Activated gamma-delta T cell treated with Interleukin-2 at 50 U/mL for 16 hours (primary cell): Measurements from ENCODE around the gene ZGPAT.
"Not testable (repeated sequence)": the region's sequence is repeated elsewhere in the genome, so short reads cannot be mapped to it uniquely, and the experiment has no call there.

Source experiments
- DNase-seq: peaks from one replicate; pipeline ENCODE4 v3.0.0-alpha.2; 2020

Gene ZGPAT

GRCh38 chr20:63707558-63708300, at the start of gene ZGPAT, which contains the start of gene ARFRP1:
TSS of gene ZGPAT (plus strand) at chr20:63708039. CDS start at chr20:63708581, 542 bp downstream.
TSS of gene ARFRP1 (minus strand) at chr20:63707976. CDS start at chr20:63707091, 885 bp downstream.
- DNase-seq = peak; percentile 83

DNA sequence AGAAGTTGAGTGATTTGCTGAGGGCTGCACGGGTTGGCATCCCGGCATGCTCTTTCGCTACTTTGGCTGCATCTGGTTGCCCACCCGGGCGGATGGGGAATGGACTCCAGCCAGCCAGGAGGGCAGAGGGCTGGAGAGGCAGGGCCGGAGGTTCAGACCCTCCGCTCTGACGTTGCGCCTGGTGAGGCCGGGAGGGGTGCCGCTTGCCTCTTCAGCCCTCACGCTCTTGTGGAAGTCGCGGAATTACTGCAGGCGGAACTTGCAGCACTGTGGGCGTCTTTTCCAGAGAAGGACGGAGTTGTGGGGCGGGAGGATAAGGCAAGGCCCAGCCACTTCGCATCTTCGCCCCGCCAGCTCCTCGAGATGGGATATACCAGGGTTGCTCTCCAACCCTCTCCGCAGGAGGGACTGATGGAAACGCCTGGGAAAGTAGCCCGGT, 49.1 kb upstream of the ZGPAT start:
- no peak for DNase-seq

DNA sequence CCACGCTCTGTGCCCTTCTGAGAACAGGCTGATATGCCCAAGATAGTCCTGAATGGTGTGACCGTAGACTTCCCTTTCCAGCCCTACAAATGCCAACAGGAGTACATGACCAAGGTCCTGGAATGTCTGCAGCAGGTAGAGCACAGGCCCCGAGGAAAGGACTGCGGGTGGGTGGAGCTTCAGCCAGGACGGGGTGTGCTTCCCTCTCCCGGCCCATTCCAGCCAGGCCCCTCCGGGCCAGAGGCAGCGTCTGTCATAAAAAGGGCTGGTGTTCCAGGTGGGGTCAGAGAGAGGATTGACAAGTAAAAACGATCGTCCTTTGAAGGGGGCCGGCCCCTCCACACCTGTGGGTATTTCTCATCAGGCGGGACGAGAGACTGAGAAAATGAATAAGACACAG, 48.5 kb upstream of the ZGPAT start:
- no peak for DNase-seq

DNA sequence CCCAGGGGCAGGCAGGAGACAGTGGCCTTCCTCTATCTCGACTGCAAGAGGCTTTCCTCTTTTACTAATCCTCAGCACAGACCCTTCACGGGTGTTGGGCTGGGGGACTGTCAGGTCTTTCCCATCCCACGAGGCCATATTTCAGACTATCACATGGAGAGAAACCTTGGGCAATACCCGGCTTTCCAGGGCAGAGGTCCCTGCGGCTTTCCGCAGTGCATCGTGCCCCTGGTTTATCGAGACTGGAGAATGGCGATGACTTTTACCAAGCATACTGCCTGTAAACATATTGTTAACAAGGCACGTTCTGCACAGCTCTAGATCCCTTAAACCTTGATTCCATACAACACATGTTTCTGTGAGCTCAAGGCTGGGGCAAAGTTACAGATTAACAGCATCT, 47.7 kb upstream of the ZGPAT start:
- not testable (repeated sequence) for DNase-seq

- no peak for DNase-seq
Observed at GRCh38 chr20:63660622-63661021, 47.2 kb upstream of the ZGPAT start.

- no peak for DNase-seq
Observed at GRCh38 chr20:63661108-63661507, 46.7 kb upstream of the ZGPAT start.

GRCh38 chr20:63661959-63662812, 45.7 kb upstream of the ZGPAT start:
- DNase-seq = no peak

DNA sequence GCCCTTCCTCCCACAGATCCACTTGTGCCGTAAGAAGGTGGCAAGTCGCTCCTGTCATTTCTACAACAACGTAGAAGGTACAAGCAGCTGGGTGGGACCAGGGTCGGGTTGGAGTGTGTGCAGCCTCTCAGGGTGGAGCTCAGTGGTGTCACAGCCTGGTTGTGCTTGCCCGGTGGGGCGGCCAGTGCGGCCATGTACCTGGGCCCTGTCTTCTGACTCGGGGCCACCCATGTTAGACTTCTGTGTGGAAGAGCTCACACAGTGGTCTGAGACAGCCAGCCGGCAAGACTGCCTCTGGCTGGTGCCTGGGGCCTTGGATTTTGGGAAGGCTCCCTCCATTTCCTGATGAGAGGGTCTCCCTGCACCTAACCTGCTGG, 45.0 kb upstream of the ZGPAT start:
- DNase-seq = no peak

DNA sequence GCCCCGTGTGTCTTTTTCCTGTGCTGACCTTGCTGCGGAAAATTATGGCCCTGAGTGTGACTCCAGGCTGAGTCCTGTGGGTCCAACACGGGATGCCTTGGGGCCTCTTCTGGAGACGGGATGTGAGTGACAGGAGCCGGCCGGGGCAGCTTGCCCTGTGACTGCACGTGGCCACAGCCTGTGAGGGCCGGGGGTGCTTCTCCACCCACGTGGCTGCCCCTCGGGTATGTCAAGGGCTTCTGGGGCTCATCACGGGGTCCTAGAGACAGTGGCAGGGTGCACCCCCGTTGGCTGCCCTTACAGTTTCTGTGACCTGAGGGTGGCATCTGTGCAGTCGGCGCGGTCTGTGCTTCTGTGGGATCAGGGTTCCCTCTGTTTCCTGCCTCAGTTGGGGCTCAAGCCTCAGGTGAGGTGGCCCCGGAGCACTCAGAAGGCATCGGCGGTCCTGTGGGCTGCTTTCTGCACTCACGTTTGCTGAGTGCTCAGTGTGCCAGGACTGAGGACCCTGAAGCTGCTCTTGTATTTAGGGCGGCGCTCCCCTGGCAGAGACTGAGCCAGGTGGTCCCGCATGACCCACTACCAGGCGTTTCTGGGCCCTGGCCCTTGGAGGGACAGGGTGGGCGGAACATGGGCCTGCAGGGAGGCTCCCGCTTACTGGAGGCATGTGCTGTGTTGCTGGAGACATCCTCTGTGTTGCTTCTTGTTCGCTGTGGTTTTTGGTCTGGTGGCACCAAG, 44.3 kb upstream of the ZGPAT start:
- DNase-seq = no peak

DNA sequence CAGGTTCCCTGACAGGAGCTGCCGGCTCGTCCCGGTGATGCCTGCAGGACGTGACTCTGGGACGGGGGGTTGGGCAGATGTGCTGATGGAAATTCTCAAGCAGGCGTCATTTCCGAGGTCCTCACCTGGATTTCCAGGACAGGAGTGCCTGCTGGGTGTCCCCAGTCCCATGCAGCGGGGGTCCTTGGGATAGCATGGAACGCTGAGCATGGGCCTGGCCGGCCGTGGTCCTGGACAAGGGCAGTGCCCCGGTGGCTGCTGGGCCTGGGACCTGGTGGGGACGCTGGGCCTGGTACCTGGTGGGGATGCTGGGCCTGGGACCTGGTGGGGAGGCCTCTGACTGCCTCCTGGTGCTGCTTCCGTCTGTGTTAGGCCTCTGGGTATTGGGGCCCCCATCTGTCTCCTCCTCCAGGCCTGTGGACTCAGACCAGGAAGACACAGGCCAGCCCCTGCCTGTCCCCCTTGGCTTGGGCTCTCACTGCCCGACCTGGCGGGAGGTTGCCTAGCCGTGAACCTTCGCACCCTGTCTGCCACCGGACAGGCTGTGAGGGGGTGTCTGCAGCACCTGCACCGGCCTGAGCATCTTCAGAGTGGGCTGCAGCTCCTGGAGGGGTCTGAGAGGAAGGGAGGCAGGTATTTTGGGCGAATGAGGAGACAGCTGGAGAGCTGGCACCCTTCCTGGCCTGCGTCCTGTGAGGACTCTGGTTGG, 43.5 kb upstream of the ZGPAT start:
- no peak for DNase-seq

DNA sequence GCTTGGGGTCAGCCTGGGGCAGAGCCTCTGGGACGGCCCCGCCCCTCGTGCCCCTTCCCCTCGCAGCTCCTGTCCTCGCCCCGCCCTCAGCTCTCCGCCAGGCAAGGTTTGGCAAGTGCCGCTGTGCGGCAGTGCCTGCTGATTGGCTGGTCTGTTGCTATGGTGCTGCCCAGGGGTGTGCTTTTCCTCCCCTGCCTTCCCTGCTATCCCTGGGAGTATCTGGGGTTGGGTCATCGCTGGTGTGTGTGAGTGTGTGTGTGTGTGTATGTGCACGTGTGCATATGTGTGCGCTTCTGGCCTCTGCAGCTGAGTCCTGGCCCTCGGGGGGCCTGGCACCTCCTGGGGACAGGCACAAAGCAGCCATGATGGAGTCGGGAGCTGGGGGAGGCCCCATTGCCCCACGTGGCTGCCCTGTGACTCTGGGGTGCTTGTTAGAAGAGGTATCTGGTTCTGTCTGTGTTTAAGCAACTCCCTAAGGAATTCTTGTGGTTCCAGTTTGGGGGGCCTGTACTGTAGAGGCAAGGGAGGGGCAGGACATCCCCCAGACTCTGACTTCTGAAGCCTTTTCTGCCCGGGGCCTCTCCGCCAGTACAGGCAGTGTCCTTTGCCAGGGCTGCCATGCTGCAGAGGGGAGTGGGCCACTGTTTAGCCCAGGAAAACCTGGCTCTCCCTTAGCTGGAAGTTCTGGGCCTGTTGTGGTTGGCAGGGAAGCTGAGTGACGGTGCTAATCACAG, 42.8 kb upstream of the ZGPAT start:
- no peak for DNase-seq

- DNase-seq = no peak
Observed at GRCh38 chr20:63665708-63666107, 42.1 kb upstream of the ZGPAT start.

- no peak for DNase-seq
Observed at GRCh38 chr20:63667858-63668257, 40.0 kb upstream of the ZGPAT start.

- no peak for DNase-seq
Observed at GRCh38 chr20:63668351-63668750, 39.5 kb upstream of the ZGPAT start.

GRCh38 chr20:63671695-63672094, 36.1 kb upstream of the ZGPAT start:
- DNase-seq = not testable (repeated sequence)

- no peak for DNase-seq
Observed at GRCh38 chr20:63672666-63673065, 35.2 kb upstream of the ZGPAT start.

DNA sequence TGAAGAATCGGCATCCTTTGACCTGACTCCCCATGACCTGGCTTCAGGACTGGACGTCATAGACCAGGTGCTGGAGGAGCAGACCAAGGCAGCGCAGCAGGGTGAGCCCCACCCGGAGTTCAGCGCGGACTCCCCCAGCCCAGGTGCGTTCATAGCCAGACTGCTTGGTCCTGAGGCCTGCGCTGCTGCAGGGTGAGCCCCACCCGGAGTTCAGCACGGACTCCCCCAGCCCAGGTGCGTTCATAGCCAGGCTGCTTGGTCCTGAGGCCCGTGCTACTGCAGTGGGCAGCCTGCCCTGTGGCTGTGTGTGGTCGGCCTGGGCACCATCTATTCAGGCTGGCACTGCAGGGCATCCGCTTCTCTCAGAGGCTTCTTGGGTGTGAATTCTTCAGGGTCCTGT, 33.9 kb upstream of the ZGPAT start:
- no peak for DNase-seq

GRCh38 chr20:63675681-63676368, 32.0 kb upstream of the ZGPAT start:
- DNase-seq = no peak

- no peak for DNase-seq
Observed at GRCh38 chr20:63678071-63678470, 29.8 kb upstream of the ZGPAT start.

- no peak for DNase-seq
Observed at GRCh38 chr20:63678667-63679465, 29.0 kb upstream of the ZGPAT start.
